ENCODE data around the gene GABRB2. TPM values are rescaled to one million over a fixed set of nuclear protein-coding genes. Genes with fewer than 3 reads are reported as not detected.

GABRB2 gene
- total and polyA plus RNA-seq, 4 donors = 0.08 TPM; not detected in 3

DNA sequence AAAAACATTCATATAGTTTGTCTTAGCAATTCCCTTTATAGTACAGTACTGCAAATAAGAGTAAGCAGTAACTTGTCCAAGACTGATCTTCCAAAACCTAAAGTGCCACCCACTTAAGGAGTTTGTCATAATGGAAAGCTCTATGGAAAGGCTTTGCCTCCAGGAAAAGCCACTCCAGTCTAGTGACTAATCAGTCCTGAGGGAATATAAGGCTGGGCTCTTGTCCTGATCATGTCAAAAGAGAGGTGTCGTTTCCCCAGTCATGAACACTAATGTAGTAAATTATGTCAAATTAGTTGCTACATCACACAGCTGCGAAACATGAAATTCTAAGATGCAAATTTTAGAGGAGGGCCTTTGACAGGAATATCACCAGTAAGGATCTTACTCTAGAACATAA is 271.6 kb downstream of the GABRB2 start (continued):
- no peak for TF ChIP-seq CTCF (IDR thresholded peaks at IDR 0.05; ENCODE audit: low read depth, low read length, missing input control)
- no peak for TF ChIP-seq TAF1 (conservative IDR thresholded peaks at IDR 0.05)
- TF ChIP-seq ATF3 (IDR thresholded peaks at IDR 0.05) = no peak
- no peak for TF ChIP-seq FOXA2 (IDR thresholded peaks at IDR 0.05)
- no peak for TF ChIP-seq FOXA1 (IDR thresholded peaks at IDR 0.05)

DNA sequence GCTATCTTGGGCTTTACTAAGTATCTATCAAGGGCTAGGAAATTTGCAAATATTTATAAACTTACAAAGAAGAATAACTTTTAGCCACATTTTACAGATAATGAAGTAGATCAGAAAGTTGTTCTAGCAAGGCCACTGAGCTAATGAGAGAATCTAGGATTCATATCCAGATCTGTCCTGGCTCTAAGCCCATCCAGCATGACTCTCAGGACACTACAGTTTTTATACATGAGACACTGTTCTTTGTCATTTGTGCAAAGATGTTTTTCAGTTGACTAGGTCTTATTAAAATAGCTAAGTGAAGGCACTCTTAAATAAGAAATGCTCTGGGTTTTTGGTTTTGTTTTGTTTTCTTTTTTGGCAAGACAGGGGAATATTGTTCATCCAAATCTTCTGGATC is 273.1 kb downstream of the GABRB2 start:
- no peaks in the 10 kb centered on the region for H3K4me1 ChIP-seq (ENCODE audit: control insufficient read depth in 4 of 4, insufficient read depth in 4 of 4, low read length in 3 of 4)
- H3K27ac ChIP-seq (ENCODE audit: low read depth in 1 of 2, low read length in 2 of 2) = no peak overlapping the region
- H3K4me3 ChIP-seq (ENCODE audit: low read depth in 1 of 3, low read length in 3 of 3) = no peak overlapping the region
- H3K27me3 ChIP-seq (ENCODE audit: control insufficient read depth in 4 of 4, insufficient read depth in 4 of 4, low read length in 3 of 4) = no peaks in the 10 kb centered on the region
- no peak for DNase-seq (ENCODE audit: low spot score)
- H3K36me3 ChIP-seq (ENCODE audit: control insufficient read depth in 4 of 4, insufficient read depth in 3 of 4, low read depth in 1 of 4, low read length in 3 of 4) = no peaks in the 10 kb centered on the region
- H3K9me3 ChIP-seq (ENCODE audit: control insufficient read depth in 4 of 4, low read length in 3 of 4) = peaks cover 0 to 4% (median 0%) of the 10 kb centered on the region in 4 donors
- TF ChIP-seq RAD21 (IDR thresholded peaks at IDR 0.05) (no peak), EGR1 (IDR thresholded peaks at IDR 0.05; ENCODE audit: low read depth in 2 of 2) (no peak), CTCF (IDR thresholded peaks at IDR 0.05; ENCODE audit: low read depth, low read length, missing input control) (no peak), FOXA1 (IDR thresholded peaks at IDR 0.05) (no peak), FOXA2 (IDR thresholded peaks at IDR 0.05) (no peak), JUND (IDR thresholded peaks at IDR 0.05) (no peak), HNF4A (conservative IDR thresholded peaks at IDR 0.05) (no peak), ZBTB33 (IDR thresholded peaks at IDR 0.05) (no peak), GABPA (IDR thresholded peaks at IDR 0.05 in 1 of 2, conservative IDR thresholded peaks at IDR 0.05 in 1 of 2) (no peak), TAF1 (conservative IDR thresholded peaks at IDR 0.05) (no peak), HNF4G (IDR thresholded peaks at IDR 0.05) (no peak), NR2F2 (IDR thresholded peaks at IDR 0.05) (no peak), YY1 (IDR thresholded peaks at IDR 0.05) (no peak), ATF3 (IDR thresholded peaks at IDR 0.05) (no peak), RXRA (IDR thresholded peaks at IDR 0.05) (no peak), SP1 (IDR thresholded peaks at IDR 0.05) (no peak)
- TF ChIP-seq, protein P1, sequence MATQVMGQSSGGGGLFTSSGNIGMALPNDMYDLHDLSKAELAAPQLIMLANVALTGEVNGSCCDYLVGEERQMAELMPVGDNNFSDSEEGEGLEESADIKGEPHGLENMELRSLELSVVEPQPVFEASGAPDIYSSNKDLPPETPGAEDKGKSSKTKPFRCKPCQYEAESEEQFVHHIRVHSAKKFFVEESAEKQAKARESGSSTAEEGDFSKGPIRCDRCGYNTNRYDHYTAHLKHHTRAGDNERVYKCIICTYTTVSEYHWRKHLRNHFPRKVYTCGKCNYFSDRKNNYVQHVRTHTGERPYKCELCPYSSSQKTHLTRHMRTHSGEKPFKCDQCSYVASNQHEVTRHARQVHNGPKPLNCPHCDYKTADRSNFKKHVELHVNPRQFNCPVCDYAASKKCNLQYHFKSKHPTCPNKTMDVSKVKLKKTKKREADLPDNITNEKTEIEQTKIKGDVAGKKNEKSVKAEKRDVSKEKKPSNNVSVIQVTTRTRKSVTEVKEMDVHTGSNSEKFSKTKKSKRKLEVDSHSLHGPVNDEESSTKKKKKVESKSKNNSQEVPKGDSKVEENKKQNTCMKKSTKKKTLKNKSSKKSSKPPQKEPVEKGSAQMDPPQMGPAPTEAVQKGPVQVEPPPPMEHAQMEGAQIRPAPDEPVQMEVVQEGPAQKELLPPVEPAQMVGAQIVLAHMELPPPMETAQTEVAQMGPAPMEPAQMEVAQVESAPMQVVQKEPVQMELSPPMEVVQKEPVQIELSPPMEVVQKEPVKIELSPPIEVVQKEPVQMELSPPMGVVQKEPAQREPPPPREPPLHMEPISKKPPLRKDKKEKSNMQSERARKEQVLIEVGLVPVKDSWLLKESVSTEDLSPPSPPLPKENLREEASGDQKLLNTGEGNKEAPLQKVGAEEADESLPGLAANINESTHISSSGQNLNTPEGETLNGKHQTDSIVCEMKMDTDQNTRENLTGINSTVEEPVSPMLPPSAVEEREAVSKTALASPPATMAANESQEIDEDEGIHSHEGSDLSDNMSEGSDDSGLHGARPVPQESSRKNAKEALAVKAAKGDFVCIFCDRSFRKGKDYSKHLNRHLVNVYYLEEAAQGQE (IDR thresholded peaks at IDR 0.05) = no peak
- TF ChIP-seq, protein P2, sequence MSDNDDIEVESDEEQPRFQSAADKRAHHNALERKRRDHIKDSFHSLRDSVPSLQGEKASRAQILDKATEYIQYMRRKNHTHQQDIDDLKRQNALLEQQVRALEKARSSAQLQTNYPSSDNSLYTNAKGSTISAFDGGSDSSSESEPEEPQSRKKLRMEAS (IDR thresholded peaks at IDR 0.05) = no peak
- no peak overlapping the region for H3K9ac ChIP-seq (ENCODE audit: low read depth in 1 of 2, low read length in 2 of 2)

Measured in liver (tissue), 9 donors.